ENCODE measurements around the gene RNPS1.

Gene RNPS1, protein sequence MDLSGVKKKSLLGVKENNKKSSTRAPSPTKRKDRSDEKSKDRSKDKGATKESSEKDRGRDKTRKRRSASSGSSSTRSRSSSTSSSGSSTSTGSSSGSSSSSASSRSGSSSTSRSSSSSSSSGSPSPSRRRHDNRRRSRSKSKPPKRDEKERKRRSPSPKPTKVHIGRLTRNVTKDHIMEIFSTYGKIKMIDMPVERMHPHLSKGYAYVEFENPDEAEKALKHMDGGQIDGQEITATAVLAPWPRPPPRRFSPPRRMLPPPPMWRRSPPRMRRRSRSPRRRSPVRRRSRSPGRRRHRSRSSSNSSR

DNA sequence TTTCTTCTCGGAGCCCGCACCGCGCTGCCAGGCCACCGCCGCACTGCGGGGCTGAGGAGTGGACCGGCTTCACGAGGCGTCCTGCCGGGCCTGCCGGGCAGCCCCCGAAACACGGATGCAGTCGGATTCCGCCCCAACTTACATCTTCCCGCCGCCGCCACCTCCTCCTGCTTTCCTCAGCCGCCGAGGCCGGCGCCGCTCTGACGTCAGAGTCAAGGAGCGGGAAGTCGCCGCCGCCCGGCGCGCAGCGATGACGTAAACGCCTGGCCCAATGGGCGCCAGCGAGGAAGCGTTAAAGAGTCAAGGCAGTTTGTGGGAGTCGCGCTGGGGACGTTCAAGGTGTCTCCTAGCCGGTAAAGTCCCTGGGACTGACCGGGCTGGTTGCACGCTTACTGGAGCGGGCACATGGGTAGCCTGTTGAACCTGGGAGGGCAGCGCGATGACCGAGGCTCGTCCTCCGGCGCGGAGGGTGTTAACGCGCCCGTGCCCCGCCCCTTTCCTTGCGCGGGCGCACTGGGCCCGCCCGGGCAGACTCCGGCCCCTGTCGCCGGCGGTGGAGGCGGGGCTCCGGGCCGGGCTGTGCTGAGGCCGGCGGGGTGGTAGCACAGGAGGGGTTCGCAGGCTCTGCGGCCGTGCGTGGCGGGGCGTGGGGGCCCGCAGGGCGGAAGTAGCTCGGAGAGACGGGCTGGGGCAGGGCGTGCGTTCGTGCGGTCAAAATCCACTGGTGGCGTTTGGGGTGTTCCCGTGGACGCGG, at the start of gene RNPS1:
TSS of gene RNPS1 (minus strand) at position 214 of the 754 bp plus-strand sequence. CDS start 3,483 bp downstream, outside the sequence.
- peak; percentile 91 for DNase-seq

DNA sequence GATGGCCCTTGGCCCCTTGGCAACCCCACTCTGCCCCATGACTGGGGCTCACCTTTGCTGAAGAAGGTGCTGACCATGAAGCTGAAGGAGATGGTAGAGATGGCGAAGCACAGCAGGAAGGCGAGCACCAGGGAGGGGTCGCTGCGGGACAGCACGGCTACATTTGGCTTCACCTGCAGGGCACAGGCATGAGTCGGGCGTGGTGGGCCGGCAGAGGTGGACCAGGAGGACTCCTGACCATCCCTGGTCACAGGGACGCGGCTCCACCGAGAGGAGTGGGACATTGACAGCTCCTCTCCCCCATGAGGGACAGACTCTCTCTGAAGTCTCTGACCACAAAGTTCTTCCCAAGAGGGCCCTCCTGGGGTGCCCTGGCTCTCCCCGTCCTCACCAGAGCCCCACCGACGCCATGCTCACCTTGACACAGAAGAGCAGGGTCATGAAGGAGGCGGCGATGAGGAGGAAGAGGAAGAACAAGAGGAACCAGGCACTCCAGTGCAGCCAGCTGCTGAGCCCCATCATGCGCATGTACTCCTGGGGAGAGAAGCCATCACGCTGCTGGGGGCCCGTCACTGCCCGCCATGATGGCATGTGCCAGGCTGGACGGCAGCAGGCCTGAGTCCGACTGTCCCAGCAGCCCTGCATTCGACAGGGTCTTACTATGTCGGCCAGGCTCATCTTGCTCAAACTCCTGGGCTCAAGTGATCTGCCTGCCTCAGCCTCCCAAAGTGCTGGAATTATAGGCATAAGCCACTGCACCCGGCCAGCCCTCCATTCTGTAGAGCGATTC, 49.5 kb upstream of the RNPS1 start:
- DNase-seq = no peak

DNA sequence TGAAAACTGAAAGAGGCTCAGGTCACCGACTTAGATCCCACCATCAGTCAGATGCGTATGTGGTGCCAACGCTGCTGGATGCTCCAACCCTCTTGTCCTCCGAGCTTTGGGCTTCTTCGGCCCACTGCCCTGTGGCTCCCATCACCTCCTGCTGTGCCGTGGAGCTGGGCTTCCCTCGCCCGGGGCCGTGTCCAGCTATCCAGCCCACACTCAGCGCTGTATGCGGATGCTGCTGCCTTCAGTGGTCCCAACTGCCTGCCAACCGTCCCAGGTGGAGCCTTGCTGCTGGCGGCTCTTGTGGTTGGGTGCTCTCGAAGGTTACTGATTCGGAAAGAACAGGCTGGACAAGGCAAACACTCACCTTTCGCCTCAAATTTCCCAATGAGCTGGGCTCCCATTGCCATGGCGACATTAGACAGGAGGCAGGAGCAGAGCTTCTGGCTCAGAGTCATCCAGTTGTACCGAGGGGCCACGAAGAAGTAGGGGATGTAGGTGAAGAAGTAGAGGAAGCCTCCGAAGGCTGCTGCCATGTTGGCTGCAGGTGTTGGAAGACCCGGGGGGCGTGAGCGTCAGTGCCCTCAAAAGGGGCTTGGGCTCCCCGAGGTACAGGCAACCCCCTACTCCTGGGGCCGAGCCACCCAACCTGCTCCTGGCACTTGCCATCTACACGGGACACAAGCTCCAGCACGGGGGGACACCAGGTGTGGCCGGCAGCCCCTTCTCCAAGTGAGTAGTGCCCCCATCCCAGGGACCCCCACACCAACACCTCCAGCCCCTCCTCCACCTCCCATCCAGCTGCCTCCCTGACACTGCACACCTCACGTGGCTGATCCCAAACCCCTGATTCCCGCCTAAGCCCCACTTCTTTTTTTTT, 40.4 kb upstream of the RNPS1 start:
- no peak for DNase-seq

DNA sequence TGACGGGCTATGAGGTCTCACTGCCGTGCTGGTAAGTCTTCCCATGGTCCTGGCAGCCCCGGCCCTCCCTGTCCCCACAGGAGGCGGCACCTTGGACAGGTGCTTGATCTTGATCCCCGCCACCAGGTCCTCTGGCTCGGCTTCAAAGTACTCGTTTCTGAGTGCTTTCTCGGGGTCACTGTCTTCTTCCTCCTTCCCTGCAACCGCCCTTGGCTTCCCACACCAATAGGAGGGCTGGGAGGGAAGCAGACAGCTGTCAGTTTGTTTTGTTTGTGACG, 31.9 kb upstream of the RNPS1 start:
- DNase-seq = no peak

DNA sequence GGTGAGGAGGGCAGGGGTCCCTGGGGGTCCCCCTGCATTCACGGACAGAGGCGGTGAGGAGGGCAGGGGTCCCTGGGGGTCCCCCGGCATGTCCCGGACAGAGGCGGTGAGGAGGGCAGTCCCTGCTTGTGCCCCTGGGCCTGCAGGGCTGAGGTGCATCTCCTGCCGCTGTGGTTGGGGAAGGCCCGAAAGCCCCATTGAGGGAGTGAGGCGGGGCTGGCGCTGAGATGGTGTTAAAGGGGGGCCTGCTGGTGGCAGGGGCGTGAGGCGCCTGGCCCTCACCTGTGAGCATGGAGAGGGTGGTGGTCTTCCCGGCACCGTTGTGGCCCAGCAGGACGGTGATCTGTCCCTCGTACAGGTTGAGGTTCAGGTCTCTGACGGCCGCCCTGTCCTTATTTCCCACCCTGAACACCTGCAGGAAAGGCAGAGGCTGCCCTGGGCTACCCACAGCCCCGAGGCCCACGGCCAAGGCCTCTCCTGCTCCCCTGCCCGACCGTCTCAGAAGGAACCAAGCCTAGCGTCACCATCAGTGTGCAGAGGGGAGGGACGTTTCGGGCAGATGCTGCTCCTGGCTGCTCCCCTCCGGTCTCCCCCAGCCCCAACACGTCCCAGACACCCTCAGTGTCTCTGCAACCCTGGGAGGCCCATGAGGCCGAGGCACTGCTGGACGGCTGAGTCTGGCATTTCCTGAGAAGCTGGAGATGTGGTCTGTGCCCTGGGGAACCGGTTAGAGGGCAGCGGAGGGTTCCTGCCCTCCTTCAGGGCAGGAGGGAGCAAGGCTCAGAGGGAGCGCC, 31.4 kb upstream of the RNPS1 start:
- no peak for DNase-seq

DNA sequence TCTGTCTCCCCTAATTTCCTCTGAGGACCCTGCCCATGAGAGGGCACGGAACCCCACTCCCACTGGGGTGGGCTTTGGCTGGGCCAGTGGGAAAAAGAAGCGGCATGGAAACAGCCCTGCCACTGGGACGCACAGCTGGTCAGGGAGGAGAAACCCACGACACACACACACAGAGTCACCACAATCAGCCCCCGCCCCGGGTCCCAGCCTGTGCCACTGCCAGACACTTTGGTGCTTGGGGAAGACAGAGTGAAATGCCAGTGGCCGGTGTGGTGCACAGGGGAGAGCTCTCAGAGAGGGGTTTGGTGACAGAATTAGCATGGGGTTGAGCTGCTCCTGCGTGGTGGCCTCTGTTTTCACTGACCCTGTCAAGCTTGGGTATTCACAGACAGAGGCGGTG, 30.7 kb upstream of the RNPS1 start:
- DNase-seq = no peak

DNA sequence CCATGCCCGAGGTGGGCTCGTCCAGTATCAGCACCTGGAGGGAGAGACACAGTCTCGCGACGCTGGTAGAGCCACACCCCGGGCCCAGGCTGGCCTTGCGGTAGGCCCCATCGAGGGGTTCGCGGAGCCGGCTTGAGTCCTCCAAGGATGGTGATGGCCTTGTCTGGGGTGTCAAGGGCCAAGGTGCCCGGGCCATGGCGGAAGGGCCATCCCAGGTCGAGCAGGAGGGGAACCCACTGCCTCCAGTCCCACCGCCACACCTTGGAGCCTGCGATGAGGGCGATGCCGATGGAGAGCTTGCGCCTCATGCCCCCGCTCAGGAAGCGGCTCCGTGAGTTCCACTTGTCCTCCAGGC, 29.6 kb upstream of the RNPS1 start:
- DNase-seq = no peak

DNA sequence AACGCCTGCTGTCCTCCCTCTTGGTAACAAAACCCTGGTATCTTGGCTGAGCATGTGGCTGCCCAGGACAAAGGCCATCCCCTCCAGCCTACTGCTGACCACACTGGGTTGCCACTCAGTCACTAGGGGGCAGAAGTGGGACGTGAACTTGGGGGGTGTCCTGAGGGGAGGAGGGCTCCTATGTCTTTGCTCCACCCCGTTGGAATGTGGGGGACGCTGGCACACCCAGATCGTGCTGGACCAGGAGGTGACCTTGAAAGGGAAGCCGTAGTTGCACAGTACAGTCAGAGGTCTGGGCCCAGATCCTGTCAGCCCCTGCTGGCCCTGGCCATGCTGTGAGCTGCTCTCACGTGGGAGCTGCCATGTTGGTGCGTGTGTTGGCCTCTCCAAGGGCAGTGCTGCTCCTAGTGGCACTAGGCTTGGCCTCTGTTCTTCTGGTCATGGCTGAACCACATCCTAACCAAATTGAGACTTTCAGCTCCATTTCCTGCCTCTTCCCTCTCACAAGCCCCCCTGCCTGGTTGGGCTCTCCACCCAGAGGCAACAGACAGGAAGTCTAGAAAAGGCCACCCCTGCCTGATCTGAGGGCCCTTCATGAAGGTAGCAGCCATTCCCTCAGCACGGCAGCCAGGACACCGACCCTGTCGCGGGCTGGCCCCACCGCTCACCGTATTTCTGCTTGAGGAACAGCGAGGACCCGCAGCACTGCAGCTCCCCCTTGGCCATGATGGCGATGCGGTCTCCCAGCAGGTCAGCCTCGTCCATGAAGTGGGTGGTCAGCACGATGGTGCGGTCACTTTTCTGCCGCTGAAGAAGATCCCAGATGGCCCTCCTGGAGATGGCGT, 29.0 kb upstream of the RNPS1 start:
- DNase-seq = peak; percentile 5

DNA sequence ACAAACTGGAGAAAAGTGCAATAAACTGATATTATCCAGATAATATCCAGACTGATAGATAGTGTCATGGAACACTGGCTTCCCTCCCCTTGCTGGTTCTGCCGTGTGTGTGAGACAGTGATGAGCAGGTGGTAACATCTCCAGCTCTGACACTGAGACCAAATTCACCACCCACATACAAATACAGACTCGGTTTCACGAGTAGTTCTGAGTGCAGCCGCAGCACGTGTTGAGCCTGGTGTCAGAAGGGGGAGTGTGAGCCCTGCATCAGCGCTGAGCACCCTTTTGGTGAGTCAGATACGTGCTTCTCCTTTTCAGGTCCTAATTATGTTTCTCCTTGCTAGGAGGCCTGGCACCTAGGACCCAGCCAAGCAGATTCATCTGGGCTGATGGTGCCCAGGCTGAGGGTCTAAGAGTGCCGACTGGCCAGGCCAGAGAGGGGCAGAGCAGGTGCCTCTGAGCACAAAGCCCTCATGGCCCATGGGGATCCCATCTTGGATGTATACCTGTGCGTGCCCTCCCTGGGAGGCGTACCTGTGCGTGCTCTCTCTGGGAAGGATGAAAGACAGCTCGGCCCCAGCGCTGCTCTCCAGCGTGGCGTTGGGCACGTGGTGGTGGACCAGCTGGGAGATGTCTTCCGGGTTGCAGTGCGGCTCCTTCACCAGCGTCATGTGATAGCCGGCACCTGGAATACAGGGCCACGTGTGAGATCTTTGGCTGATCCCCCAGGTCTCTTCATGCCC, 27.3 kb upstream of the RNPS1 start:
- peak; percentile 84 for DNase-seq

DNA sequence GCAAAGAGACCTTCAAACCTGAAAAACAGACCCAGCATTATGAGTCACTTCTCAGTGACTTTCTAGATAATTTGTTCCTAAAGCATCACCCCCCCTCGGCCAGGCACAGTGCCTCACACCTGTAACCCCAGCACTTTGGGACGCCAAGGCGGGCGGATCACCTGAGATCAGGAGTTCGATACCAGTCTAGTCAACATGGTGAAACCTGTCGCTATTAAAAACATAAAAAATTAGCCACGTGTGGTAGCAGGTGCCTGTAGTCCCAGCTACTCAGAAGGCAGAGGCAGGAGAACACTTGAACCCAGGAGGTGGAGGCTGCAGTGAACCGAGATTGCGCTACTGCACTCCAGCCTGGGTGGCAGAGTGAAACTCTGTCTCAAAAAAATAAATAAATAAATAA, 24.3 kb upstream of the RNPS1 start:
- DNase-seq = no peak

DNA sequence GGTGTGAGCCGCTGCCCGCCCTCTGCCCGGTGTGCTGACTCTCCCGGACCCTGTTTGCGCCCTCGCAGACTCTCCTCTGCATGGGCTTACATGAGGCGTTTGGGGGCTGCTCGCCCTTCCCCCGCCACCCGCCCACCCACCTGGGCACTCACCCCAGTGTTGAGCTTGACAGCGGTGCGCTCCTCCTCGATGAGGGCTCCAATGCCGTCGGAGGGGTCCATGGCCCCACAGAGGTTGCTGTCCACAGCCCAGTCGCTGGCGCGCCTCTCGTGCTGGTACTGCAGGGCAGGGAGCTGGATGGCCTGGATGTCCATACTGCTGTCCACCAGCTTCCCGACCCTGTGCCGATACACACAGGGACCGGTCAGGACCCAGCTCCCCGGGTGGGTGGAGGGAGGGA, 21.4 kb upstream of the RNPS1 start:
- no peak for DNase-seq

DNA sequence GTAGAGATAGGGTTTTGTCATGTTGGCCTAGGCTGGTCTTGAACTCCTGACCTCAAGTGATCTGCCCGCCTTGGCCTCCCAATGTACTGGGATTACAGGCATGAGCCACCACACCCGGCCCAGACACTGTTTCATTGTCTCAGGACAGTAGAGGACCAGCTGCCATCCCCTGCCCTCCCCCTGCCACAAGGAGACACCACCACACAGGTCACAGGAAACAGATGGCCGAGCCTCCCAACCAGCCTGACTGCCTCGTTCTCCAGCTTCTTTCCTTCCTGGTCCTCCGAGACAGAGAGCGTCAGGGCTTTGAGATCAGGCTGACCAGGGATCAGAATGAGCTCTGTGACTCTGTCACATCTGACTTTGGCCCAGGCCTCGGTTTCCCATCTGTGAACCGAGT, 20.8 kb upstream of the RNPS1 start:
- no peak for DNase-seq

DNA sequence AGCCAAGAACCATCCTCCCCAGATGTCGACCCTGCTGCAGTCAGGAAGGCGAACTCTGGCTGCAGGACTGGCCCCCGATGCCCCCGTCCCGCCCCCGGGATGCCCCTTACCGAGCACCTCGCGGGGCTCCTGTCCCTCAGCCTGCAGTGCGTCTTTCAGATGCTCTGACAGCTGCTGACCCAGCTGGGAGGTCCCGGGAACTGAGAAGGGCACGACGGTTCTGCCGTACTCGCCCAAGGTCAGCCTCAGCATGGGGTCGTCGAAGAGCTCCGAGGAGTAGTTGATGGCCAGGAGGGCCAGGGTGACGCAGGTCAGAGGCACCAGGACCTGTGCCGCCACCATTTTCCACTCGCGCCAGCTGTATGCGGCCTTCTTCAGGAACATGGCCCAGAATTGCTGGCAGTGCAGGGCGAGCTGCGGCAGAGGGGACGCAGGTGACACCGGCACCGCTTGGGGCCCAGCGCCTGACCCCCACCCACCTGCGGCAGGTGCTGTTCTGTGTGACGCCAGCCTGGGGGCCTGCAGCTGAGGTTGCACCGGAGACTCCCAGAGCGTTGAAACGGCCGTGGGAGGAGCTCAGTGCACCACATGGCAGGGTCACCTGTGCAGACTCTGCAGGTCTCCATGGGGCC, 20.1 kb upstream of the RNPS1 start:
- DNase-seq = no peak

DNA sequence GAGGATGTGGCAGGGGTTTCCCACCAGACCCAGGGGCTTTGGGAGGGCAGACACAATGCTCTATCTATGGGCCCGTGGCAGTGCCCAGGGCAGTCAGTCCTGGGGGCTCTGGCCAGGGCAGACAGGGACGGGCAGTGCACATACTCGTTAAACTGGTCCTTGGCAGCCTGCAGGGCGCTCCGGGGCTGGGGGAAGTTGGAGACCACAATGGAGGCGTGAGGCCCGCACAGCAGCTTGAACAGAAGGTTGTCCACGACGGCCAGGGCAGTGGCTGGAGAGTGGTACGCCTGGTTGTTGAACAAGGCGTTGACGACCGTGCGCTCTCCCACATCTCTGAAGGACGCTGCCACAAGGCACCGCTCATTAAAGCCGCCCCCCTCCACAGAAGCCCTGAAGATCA, 18.6 kb upstream of the RNPS1 start:
- no peak for DNase-seq

DNA sequence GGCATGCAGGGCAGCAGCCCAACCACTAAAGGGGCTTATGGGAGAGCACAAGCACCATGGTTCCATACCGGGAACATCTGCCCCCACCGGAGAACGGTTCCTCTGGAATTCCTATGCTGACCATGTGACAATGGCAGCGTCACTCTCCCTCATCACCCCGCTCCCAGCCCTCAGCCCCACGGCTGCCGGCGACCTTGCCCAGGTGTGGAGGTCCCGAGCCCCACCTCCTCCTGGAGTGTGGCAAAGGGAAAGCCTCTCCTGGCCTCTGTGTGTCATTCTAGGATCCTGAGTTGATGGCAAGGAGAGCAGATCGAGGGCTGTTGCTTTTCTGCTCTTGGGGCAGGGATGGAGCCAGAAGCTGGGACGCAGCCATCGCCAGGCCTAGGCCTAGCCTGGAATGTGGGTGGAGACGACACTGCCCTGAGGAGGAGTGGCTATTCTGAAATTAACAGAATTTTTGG, 17.8 kb upstream of the RNPS1 start:
- no peak for DNase-seq

DNA sequence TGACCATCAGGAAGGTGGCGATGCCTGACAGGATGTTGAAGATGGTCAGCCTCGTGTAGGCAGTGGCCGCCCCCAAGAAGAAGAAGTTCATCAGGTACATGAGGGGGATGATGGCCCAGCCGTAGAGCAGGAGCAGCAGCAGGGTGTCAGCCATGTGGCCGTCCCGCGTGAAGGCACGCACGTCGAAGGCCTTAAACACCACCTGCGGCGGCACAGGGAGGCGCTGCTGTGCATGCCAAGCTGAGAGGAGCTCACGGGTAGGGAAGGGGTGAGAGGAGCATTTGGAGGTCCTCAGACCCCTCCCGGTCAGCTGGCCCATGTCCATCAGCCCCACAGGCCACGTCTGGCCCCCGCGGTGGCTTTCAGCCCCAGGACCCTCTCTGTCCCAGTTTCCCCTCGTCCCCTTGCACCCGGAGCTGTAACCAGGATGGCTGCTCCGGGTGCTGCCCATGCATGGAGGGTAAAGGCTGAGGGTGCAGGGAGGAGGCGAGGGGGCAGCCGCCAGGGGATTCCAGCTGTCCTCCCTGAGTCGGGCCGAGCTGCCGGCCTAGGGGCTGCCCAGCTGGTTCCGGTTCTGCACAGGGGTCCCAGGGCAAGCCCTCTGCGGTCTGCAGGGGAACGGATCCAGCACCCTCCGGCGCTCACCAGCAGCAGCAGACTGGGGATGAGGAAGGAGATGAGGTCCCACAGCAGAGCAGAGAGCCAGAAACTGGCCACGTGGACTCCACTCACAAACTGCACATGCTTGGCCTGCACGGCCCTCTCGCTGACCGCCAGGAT, 17.1 kb upstream of the RNPS1 start:
- no peak for DNase-seq

DNA sequence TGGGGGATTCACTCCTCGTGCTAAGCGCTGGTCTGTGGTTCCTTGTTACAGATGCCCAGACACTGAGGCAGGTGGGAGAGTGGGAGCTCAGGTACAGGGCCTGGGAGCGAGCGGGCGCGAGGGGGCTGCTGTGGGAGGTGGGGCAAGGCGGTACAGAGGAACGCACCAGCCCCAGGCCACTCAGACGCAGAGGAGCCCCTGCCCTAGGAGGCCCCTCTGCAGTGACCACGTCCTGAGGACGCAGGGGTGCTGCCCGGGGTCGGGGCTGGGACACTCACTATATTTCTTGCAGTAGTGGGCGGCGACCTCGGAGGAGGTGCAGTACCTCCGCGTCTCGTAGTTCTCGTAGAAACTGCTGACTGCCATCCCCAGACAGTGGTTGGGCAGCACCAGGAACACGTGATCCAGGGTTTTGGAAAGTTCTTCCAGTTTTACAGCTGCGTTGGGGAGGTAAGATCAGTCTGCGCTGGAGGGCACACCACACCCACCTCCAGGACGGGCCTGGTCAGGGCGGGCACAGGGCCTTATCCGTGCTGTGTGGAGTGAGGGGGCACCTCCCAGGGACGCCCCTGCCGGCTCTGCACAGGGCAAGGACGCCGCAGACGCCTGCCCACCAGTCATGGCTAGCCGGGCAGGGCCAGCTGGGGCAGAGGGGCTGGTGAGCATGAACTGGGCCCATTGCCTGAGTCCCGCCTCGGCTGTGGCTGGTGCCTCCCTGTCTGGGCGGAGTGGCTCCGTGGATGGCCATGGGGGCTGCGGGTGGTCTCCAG, 16.3 kb upstream of the RNPS1 start:
- DNase-seq = no peak

DNA sequence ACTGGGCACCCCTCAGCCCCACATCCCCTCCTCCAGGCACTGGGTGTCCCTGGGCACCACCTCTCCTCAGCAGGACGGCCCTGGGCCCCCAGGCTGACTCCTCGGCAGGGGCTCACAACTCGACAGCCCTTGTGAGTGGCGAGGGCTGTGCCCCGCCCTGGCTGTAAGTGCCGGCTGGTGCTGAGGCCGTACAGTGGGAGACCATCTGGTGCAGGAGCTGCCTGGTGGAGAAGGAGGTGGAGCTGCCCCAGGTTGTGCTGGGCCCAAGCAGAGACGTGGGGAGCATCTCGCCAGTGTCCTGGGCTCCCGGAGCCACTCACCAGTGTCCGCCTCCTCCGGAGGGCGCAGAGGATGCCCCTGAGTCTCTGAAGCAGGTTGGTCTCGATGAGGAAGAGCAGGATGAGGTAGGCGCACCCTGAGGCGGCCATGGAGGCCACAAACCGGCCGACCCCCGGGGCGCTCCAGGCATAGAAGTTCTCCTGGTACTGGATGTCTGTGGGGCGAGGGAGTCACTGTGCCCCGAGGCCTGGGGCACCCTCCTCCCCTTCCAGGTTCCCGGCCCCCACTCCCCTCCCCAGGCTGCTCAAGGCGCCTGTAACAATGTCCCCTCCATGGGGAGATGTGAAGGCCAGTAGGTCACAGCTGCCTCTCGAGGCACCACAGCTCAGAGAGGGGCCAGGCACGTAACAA, 15.1 kb upstream of the RNPS1 start:
- DNase-seq = no peak
